Muscle layer of colon (tissue), 2 donors: ENCODE measurements around the gene ALB.

Experiments used
- H3K27ac ChIP-seq: one replicate; pipeline ENCODE4 v1.7.0; 2013; ENCODE audit warnings: low read depth, mild to moderate bottlenecking, low read length, moderate library complexity
- H3K27me3 ChIP-seq, 2 donors: one replicate each; pipeline ENCODE4 v1.7.0; 2013; ENCODE audit warnings: low read length in 2 of 2, mild to moderate bottlenecking in 2 of 2; ENCODE audit not compliant: insufficient read depth in 2 of 2, control insufficient read depth in 1 of 2
- H3K36me3 ChIP-seq: one replicate; pipeline ENCODE4 v1.7.0; 2013; ENCODE audit warnings: mild to moderate bottlenecking, low read length; ENCODE audit not compliant: insufficient read depth
- H3K4me1 ChIP-seq: one replicate; pipeline ENCODE4 v1.7.0; 2013; ENCODE audit warnings: mild to moderate bottlenecking, low read length; ENCODE audit not compliant: insufficient read depth
- H3K4me3 ChIP-seq, 2 donors: one replicate each; pipeline ENCODE4 v1.7.0; 2013; ENCODE audit warnings: low read length in 2 of 2, low read depth in 1 of 2, mild to moderate bottlenecking in 1 of 2, moderate library complexity in 1 of 2
- H3K9ac ChIP-seq: one replicate; pipeline ENCODE4 v1.7.0; 2013; ENCODE audit warnings: low read length
- H3K9me3 ChIP-seq: one replicate; pipeline ENCODE4 v1.7.0; 2013; ENCODE audit warnings: mild to moderate bottlenecking, low read length
- donor health status: abdominal sarcoma.
- donor health status: Adenocarcinoma of cecum.

The ALB gene

GRCh38 chr4:73409012-73409862, 5.2 kb downstream of the ALB start:
- H3K9me3 ChIP-seq, result no peaks in the 10 kb centered on the region
- no peaks in the 10 kb centered on the region for H3K27me3 ChIP-seq
- no peaks in the 10 kb centered on the region for H3K4me1 ChIP-seq
- no peak overlapping the region for H3K9ac ChIP-seq
- H3K27ac ChIP-seq, result no peak overlapping the region
- H3K36me3 ChIP-seq, result no peaks in the 10 kb centered on the region
- H3K4me3 ChIP-seq, result no peak overlapping the region

- no peaks in the 10 kb centered on the region for H3K27me3 ChIP-seq
- no peak overlapping the region for H3K27ac ChIP-seq
- no peak overlapping the region for H3K4me3 ChIP-seq
- H3K9me3 ChIP-seq, result no peaks in the 10 kb centered on the region
- H3K4me1 ChIP-seq, result no peaks in the 10 kb centered on the region
- H3K36me3 ChIP-seq, result no peaks in the 10 kb centered on the region
- H3K9ac ChIP-seq, result no peak overlapping the region
Observed at GRCh38 chr4:73409978-73410548, 6.0 kb downstream of the ALB start.

DNA sequence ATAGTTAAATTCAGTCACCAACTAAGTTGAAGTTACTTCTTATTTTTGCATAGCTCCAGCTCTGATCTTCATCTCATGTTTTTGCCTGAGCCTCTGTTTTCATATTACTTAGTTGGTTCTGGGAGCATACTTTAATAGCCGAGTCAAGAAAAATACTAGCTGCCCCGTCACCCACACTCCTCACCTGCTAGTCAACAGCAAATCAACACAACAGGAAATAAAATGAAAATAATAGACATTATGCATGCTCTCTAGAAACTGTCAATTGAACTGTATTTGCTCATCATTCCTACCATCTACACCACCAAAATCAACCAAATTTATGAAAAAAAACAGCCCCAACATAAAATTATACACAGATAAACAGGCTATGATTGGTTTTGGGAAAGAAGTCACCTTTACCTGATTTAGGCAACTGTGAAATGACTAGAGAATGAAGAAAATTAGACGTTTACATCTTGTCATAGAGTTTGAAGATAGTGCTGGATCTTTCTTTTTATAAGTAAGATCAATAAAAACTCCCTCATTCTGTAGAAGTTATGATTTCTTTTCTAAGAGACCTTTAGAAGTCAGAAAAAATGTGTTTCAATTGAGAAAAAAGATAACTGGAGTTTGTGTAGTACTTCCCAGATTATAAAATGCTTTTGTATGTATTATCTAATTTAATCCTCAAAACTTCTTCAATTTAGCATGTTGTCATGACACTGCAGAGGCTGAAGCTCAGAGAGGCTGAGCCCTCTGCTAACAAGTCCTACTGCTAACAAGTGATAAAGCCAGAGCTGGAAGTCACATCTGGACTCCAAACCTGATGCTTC, 7.0 kb downstream of the ALB start:
- Histone ChIP-seq H3K27ac (no peak overlapping the region), H3K4me3 (no peak overlapping the region)

GRCh38 chr4:73411731-73412414, 7.8 kb downstream of the ALB start:
- no peaks in the 10 kb centered on the region for H3K27me3 ChIP-seq
- H3K27ac ChIP-seq, result no peak overlapping the region
- no peaks in the 10 kb centered on the region for H3K9me3 ChIP-seq
- no peak overlapping the region for H3K9ac ChIP-seq
- no peaks in the 10 kb centered on the region for H3K36me3 ChIP-seq
- H3K4me3 ChIP-seq, result no peak overlapping the region
- no peaks in the 10 kb centered on the region for H3K4me1 ChIP-seq

More for the DNA sequence above, 7.0 kb downstream of the ALB start:
- H3K27me3 ChIP-seq, result no peaks in the 10 kb centered on the region
- no peaks in the 10 kb centered on the region for H3K9me3 ChIP-seq
- H3K4me1 ChIP-seq, result no peaks in the 10 kb centered on the region
- H3K9ac ChIP-seq, result no peak overlapping the region
- no peaks in the 10 kb centered on the region for H3K36me3 ChIP-seq

DNA sequence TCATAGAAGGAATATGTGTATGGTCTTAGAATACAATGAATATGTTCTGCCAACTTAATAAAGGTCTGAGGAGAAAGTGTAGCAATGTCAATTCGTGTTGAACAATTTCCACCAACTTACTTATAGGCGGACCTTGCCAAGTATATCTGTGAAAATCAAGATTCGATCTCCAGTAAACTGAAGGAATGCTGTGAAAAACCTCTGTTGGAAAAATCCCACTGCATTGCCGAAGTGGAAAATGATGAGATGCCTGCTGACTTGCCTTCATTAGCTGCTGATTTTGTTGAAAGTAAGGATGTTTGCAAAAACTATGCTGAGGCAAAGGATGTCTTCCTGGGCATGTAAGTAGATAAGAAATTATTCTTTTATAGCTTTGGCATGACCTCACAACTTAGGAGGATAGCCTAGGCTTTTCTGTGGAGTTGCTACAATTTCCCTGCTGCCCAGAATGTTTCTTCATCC, 9.2 kb downstream of the ALB start:
- Histone ChIP-seq H3K27me3 (no peaks in the 10 kb centered on the region), H3K4me1 (no peaks in the 10 kb centered on the region), H3K27ac (no peak overlapping the region), H3K4me3 (no peak overlapping the region), H3K9me3 (no peaks in the 10 kb centered on the region), H3K9ac (no peak overlapping the region), H3K36me3 (no peaks in the 10 kb centered on the region)

DNA sequence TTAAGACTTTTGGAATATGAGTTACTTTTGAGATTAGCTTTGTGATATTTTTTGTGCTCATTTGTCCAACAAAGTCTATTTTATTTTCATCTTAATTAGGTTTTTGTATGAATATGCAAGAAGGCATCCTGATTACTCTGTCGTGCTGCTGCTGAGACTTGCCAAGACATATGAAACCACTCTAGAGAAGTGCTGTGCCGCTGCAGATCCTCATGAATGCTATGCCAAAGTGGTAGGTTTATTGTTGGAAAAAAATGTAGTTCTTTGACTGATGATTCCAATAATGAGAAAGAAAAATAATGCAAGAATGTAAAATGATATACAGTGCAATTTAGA, 10.8 kb downstream of the ALB start:
- no peaks in the 10 kb centered on the region for H3K4me1 ChIP-seq
- no peak overlapping the region for H3K27ac ChIP-seq
- no peaks in the 10 kb centered on the region for H3K27me3 ChIP-seq
- no peak overlapping the region for H3K9ac ChIP-seq
- H3K9me3 ChIP-seq, result no peaks in the 10 kb centered on the region
- H3K36me3 ChIP-seq, result no peaks in the 10 kb centered on the region
- no peak overlapping the region for H3K4me3 ChIP-seq

DNA sequence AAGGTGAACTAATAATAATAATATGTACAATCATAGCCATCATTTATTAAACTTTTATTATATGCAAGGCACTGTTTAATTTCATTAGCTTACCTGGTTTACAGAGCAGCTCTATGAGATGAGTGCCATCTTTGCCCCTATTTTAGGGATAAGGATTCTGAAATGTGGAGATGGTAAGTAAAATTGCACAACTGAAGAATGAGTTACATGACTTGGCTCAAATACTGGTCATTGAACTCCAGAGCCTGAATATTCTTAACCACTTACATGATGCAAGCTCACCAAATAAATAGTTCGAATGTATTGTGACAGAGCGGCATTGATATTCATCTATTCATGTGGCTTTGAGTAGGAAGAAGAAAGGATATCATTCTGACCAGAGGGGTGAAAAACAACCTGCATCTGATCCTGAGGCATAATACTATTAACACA, 11.7 kb downstream of the ALB start:
- H3K27ac ChIP-seq, result no peak overlapping the region
- H3K36me3 ChIP-seq, result no peaks in the 10 kb centered on the region
- H3K27me3 ChIP-seq, result no peaks in the 10 kb centered on the region
- no peaks in the 10 kb centered on the region for H3K9me3 ChIP-seq
- H3K4me1 ChIP-seq, result no peaks in the 10 kb centered on the region
- H3K4me3 ChIP-seq, result no peak overlapping the region
- H3K9ac ChIP-seq, result no peak overlapping the region

GRCh38 chr4:73416423-73417087, 12.5 kb downstream of the ALB start:
- H3K27ac ChIP-seq, result no peak overlapping the region
- no peaks in the 10 kb centered on the region for H3K9me3 ChIP-seq
- H3K4me1 ChIP-seq, result no peaks in the 10 kb centered on the region
- H3K36me3 ChIP-seq, result no peaks in the 10 kb centered on the region
- no peaks in the 10 kb centered on the region for H3K27me3 ChIP-seq
- no peak overlapping the region for H3K9ac ChIP-seq
- H3K4me3 ChIP-seq, result no peak overlapping the region

DNA sequence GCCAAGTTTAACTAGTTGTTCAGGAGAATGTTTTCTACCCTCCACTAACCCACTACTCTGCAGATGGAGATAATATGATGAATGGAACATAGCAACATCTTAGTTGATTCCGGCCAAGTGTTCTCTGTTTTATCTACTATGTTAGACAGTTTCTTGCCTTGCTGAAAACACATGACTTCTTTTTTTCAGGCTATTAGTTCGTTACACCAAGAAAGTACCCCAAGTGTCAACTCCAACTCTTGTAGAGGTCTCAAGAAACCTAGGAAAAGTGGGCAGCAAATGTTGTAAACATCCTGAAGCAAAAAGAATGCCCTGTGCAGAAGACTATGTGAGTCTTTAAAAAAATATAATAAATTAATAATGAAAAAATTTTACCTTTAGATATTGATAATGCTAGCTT, 13.3 kb downstream of the ALB start:
- Histone ChIP-seq H3K27ac (no peak overlapping the region), H3K4me1 (no peaks in the 10 kb centered on the region), H3K36me3 (no peaks in the 10 kb centered on the region), H3K9me3 (no peaks in the 10 kb centered on the region), H3K4me3 (no peak overlapping the region), H3K27me3 (no peaks in the 10 kb centered on the region), H3K9ac (no peak overlapping the region)

GRCh38 chr4:73417973-73418372, 13.9 kb downstream of the ALB start:
- Histone ChIP-seq H3K27ac (no peak overlapping the region), H3K36me3 (no peaks in the 10 kb centered on the region), H3K4me3 (no peak overlapping the region), H3K4me1 (no peaks in the 10 kb centered on the region), H3K27me3 (no peaks in the 10 kb centered on the region), H3K9ac (no peak overlapping the region), H3K9me3 (no peaks in the 10 kb centered on the region)

DNA sequence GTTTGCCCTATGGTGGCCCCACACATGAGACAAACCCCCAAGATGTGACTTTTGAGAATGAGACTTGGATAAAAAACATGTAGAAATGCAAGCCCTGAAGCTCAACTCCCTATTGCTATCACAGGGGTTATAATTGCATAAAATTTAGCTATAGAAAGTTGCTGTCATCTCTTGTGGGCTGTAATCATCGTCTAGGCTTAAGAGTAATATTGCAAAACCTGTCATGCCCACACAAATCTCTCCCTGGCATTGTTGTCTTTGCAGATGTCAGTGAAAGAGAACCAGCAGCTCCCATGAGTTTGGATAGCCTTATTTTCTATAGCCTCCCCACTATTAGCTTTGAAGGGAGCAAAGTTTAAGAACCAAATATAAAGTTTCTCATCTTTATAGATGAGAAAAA, 14.6 kb downstream of the ALB start:
- H3K27me3 ChIP-seq, result no peaks in the 10 kb centered on the region
- H3K4me3 ChIP-seq, result no peak overlapping the region

More for the DNA sequence above, 14.6 kb downstream of the ALB start:
- Histone ChIP-seq H3K9ac (no peak overlapping the region), H3K4me1 (no peaks in the 10 kb centered on the region), H3K36me3 (no peaks in the 10 kb centered on the region), H3K27ac (no peak overlapping the region), H3K9me3 (no peaks in the 10 kb centered on the region)
